ENCODE results near the gene VAV2. TPM values are rescaled to one million over a fixed set of nuclear protein-coding genes. Genes with fewer than 3 reads are reported as not detected.
A peak's percentile ranks its signal among the peaks of the same experiment; 100 is the strongest.

VAV2 gene
- total RNA-seq, 1 donor from 2014 or later, result 24.4 TPM

- Mint-ChIP-seq H3K4me1 (ENCODE audit: unreplicated experiment) (peaks cover 18% of the 10 kb centered on the region), H3K27me3 (ENCODE audit: unreplicated experiment) (no peaks in the 10 kb centered on the region), H3K4me3 (ENCODE audit: unreplicated experiment) (no peak overlapping the region), H3K27ac (ENCODE audit: unreplicated experiment) (no peak overlapping the region), H3K36me3 (ENCODE audit: unreplicated experiment) (no peaks in the 10 kb centered on the region), H3K9me3 (ENCODE audit: unreplicated experiment) (no peaks in the 10 kb centered on the region)
- TF ChIP-seq CTCF (IDR thresholded peaks at IDR 0.05), result no peak
- DNase-seq (ENCODE audit: extremely low spot score, unreplicated experiment), result no peak
These were observed 3.1 kb upstream of the VAV2 start for GRCh38 chr9:133995012-133995896.

- Mint-ChIP-seq H3K4me1 (ENCODE audit: unreplicated experiment) (peaks cover 24% of the 10 kb centered on the region), H3K9me3 (ENCODE audit: unreplicated experiment) (no peaks in the 10 kb centered on the region), H3K27me3 (ENCODE audit: unreplicated experiment) (no peaks in the 10 kb centered on the region), H3K4me3 (ENCODE audit: unreplicated experiment) (peak overlapping the region; percentile 14), H3K27ac (ENCODE audit: unreplicated experiment) (no peak overlapping the region), H3K36me3 (ENCODE audit: unreplicated experiment) (no peaks in the 10 kb centered on the region)
- peak; percentile 98 for TF ChIP-seq CTCF (IDR thresholded peaks at IDR 0.05)
- DNase-seq (ENCODE audit: extremely low spot score, unreplicated experiment), result peak; percentile 94
These were observed 2.4 kb upstream of the VAV2 start for GRCh38 chr9:133994353-133995011.

GRCh38 chr9:133993635-133994253, 1.6 kb upstream of the VAV2 start:
- Mint-ChIP-seq H3K27me3 (ENCODE audit: unreplicated experiment) (no peaks in the 10 kb centered on the region), H3K4me3 (ENCODE audit: unreplicated experiment) (peak overlapping the region; percentile 73), H3K9me3 (ENCODE audit: unreplicated experiment) (no peaks in the 10 kb centered on the region), H3K4me1 (ENCODE audit: unreplicated experiment) (peaks cover 25% of the 10 kb centered on the region), H3K36me3 (ENCODE audit: unreplicated experiment) (no peaks in the 10 kb centered on the region), H3K27ac (ENCODE audit: unreplicated experiment) (peak overlapping the region; percentile 50)
- TF ChIP-seq CTCF (IDR thresholded peaks at IDR 0.05), result no peak
- DNase-seq (ENCODE audit: extremely low spot score, unreplicated experiment), result no peak

- Mint-ChIP-seq H3K4me1 (ENCODE audit: unreplicated experiment) (peaks cover 25% of the 10 kb centered on the region), H3K36me3 (ENCODE audit: unreplicated experiment) (no peaks in the 10 kb centered on the region), H3K9me3 (ENCODE audit: unreplicated experiment) (no peaks in the 10 kb centered on the region), H3K27me3 (ENCODE audit: unreplicated experiment) (no peaks in the 10 kb centered on the region), H3K4me3 (ENCODE audit: unreplicated experiment) (peak overlapping the region; percentile 73), H3K27ac (ENCODE audit: unreplicated experiment) (peak overlapping the region; percentile 50)
- DNase-seq (ENCODE audit: extremely low spot score, unreplicated experiment), result peak; percentile 88
- peak; percentile 64 for TF ChIP-seq CTCF (IDR thresholded peaks at IDR 0.05)
These were observed 883 bp upstream of the VAV2 start for GRCh38 chr9:133992780-133993634.
